Panc1 (cell line): ENCODE measurements around the gene ZNF683. TPM values are rescaled to one million over a fixed set of nuclear protein-coding genes. Genes with fewer than 3 reads are reported as not detected.

Experiments
- ATAC-seq: fragments of 200-7000 bp; cut with Tn5 transposase; 2 replicates; pipeline ENCODE4 v1.9.1; 2020; ENCODE audit warnings: mild to moderate bottlenecking, moderate library complexity
- BruUV-seq: library from RNA; stranded (reverse); fragments of 400-500 nt; replicated peaks from 2 replicates; lab custom pipeline; 2021; lab: Mats Ljungman, UMichigan
- CTCF ChIA-PET: fragments of 300-600 bp; sonication (Branson Sonifier 250); formaldehyde crosslinking; loops from one replicate; lab custom pipeline; 2022; ENCODE audit warnings: antibody characterized with exemption; lab: Charles Lee
- POLR2A ChIA-PET: fragments of 300-600 bp; sonication (Branson Sonifier 250); formaldehyde crosslinking; loops from one replicate; lab custom pipeline; 2022; ENCODE audit warnings: antibody characterized with exemption; lab: Charles Lee
- DNase-seq: peaks from one replicate; pipeline ENCODE4 v3.0.0-alpha.2; 2010; ENCODE audit warnings: low read depth, low spot score
- H3K27ac ChIP-seq: 2 replicates; pipeline ENCODE4 v1.5.1; 2011; ENCODE audit warnings: mild to moderate bottlenecking, low read length, inconsistent platforms
- H3K27me3 ChIP-seq: fragments of 200-500 bp; sonication (Bioruptor generic); 2 replicates; pipeline ENCODE4 v1.6.0; 2014; ENCODE audit warnings: low read length, inconsistent platforms; ENCODE audit not compliant: control insufficient read depth, insufficient read depth
- H3K36me3 ChIP-seq: fragments of 200-500 bp; sonication (Bioruptor generic); 2 replicates; pipeline ENCODE4 v1.5.1; 2014; ENCODE audit warnings: inconsistent platforms, mild to moderate bottlenecking, low read length, moderate library complexity; ENCODE audit not compliant: control insufficient read depth, insufficient read depth
- H3K4me1 ChIP-seq: 2 replicates; pipeline ENCODE4 v1.5.1; 2011; ENCODE audit warnings: inconsistent platforms, mild to moderate bottlenecking, low read length, moderate library complexity; ENCODE audit not compliant: control insufficient read depth, insufficient read depth
- H3K4me3 ChIP-seq, 2 experiments: 2 replicates each; pipeline ENCODE4 v1.5.1; 2011 to 2012; ENCODE audit warnings: low read depth in 2 of 2, low read length in 2 of 2, mild to moderate bottlenecking in 2 of 2, inconsistent platforms in 1 of 2, moderate library complexity in 1 of 2
- H3K9me3 ChIP-seq: fragments of 200-500 bp; sonication (Bioruptor generic); 2 replicates; pipeline ENCODE4 v1.5.1; 2014; ENCODE audit warnings: low read depth, mild to moderate bottlenecking, inconsistent platforms, low read length, moderate library complexity; ENCODE audit not compliant: control insufficient read depth, insufficient read depth
- POLR2AphosphoS5 ChIP-seq: IDR thresholded peaks from 2 replicates; pipeline ENCODE4 v1.6.1; 2012; ENCODE audit warnings: mild to moderate bottlenecking, low read depth, low read length, moderate library complexity
- REST ChIP-seq, 2 experiments: IDR thresholded peaks; 2 replicates each; pipeline ENCODE4 v1.6.1; 2011 to 2012; ENCODE audit warnings: low read depth in 2 of 2, control low read depth in 1 of 2, low read length in 1 of 2, mild to moderate bottlenecking in 1 of 2, moderate library complexity in 1 of 2; ENCODE audit not compliant: insufficient read depth in 1 of 2
- TCF7L2 ChIP-seq: IDR thresholded peaks from 2 replicates; pipeline ENCODE4 v1.6.1; 2011; ENCODE audit warnings: mild to moderate bottlenecking, low read depth, low read length, inconsistent platforms
- in situ Hi-C: cut with HindIII; loops from 2 replicates; pipeline ENCODE4 v1.10.0; 2016; ENCODE audit warnings: low sequenced_read_pairs, low pct_unique_long_range_greater_than_20kb
- intact Hi-C: fragments of 100-400 bp; cut with micrococcal nuclease; formaldehyde crosslinking; loops from one replicate; pipeline ENCODE4 v1.10.0; 2022; ENCODE audit not compliant: unreplicated experiment
- total RNA-seq: library from RNA; stranded (reverse); gene quantifications from one replicate; pipeline ENCODE4 v1.2.1, GENCODE V29; 2021; ENCODE audit not compliant: unreplicated experiment
- TF ChIP-seq, protein P1 (sequence below): fragments of 450-650 bp; IDR thresholded peaks from 2 replicates; pipeline ENCODE4 v1.5.1; 2017; ENCODE audit warnings: mild to moderate bottlenecking

The ZNF683 gene
- total RNA-seq, 1 experiment from 2014 or later = not detected

DNA sequence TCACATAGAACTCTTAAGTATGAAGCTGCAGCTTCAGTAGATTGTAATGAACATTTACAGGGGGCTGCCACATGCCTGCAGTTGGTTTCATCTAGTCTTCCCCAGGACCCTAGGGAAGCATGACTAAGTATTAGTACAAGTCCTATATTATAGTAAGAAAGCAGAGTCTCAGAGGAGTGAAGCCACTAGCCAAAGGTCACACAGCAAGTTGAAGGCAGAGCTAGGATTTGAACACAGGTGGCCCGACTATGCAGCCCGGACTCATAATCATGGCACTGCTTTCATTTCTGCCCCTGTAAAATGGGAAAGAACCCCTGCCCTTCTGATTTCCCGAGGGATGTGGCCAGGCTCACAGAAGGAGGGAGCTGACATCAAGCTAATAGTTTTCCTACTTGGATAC lies 10.2 kb downstream of the ZNF683 start:
- peaks cover 4% of the 10 kb centered on the region; the same call in 1 of the 2 replicates for H3K4me1 ChIP-seq
- intact Hi-C loops (no loop called here), in situ Hi-C loops (no loop called here)
- ATAC-seq = no peak
- ChIA-PET CTCF (interaction anchor here (1.0 to 1.7 kb wide), 2 partner anchors 11 to 41 kb away, joined by 3 to 4 read pairs; no protein-coding TSS in a partner anchor), POLR2A (no interaction called here)
- TF ChIP-seq, protein P1, sequence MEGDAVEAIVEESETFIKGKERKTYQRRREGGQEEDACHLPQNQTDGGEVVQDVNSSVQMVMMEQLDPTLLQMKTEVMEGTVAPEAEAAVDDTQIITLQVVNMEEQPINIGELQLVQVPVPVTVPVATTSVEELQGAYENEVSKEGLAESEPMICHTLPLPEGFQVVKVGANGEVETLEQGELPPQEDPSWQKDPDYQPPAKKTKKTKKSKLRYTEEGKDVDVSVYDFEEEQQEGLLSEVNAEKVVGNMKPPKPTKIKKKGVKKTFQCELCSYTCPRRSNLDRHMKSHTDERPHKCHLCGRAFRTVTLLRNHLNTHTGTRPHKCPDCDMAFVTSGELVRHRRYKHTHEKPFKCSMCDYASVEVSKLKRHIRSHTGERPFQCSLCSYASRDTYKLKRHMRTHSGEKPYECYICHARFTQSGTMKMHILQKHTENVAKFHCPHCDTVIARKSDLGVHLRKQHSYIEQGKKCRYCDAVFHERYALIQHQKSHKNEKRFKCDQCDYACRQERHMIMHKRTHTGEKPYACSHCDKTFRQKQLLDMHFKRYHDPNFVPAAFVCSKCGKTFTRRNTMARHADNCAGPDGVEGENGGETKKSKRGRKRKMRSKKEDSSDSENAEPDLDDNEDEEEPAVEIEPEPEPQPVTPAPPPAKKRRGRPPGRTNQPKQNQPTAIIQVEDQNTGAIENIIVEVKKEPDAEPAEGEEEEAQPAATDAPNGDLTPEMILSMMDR = no peak
- no peak for TF ChIP-seq REST (IDR thresholded peaks at IDR 0.05; ENCODE audit: insufficient read depth in 1 of 2, low read depth in 2 of 2, low read length in 1 of 2)
- no peak for TF ChIP-seq POLR2AphosphoS5
- no peak for DNase-seq
- H3K9me3 ChIP-seq = no peaks in the 10 kb centered on the region
- no TSS peak for BruUV-seq
- H3K36me3 ChIP-seq = no peaks in the 10 kb centered on the region
- no peak overlapping the region for H3K27ac ChIP-seq
- no peaks in the 10 kb centered on the region for H3K27me3 ChIP-seq
- no peak overlapping the region for H3K4me3 ChIP-seq

- ATAC-seq (peak; percentile 35), DNase-seq (no peak)
- intact Hi-C loops = no loop called here
- TF ChIP-seq TCF7L2 = no peak
- TF ChIP-seq, protein P1 = no peak
- no TSS peak for BruUV-seq
- in situ Hi-C loops = no loop called here
- ChIA-PET POLR2A (no interaction called here), CTCF (interaction anchor here (0.6 to 1.7 kb wide), 3 partner anchors 12 to 169 kb away, joined by 3 to 4 read pairs (median 3); no protein-coding TSS in a partner anchor)
- Histone ChIP-seq H3K9me3 (no peaks in the 10 kb centered on the region), H3K4me1 (peaks cover 4% of the 10 kb centered on the region; the same call in 1 of the 2 replicates), H3K36me3 (no peaks in the 10 kb centered on the region), H3K4me3 (no peak overlapping the region), H3K27ac (no peak overlapping the region), H3K27me3 (no peaks in the 10 kb centered on the region)
Observed at GRCh38 chr1:26361605-26362122, 10.9 kb downstream of the ZNF683 start.
